ENCODE results near the gene TAPT1.

- TF ChIP-seq CTCF (IDR thresholded peaks at IDR 0.05) (no peak), POLR2A (IDR thresholded peaks at IDR 0.05) (no peak), POLR2AphosphoS5 (IDR thresholded peaks at IDR 0.05) (no peak)
Observed at GRCh38 chr4:16226816-16227461, 668 bp upstream of the TAPT1 start.
